A673 (cell line): ENCODE results near the gene CSNK2B.

Source experiments
- CTCF ChIP-seq: fragments of 300-800, 200-600 bp; sonication (generic); conservative IDR thresholded peaks from 2 replicates; pipeline ENCODE4 v1.5.1; 2017; ENCODE audit warnings: low read depth, mild to moderate bottlenecking, antibody characterized with exemption, low read length, moderate library complexity, mixed read lengths
- EZH2 ChIP-seq: fragments of 200-600 bp; sonication (generic); IDR thresholded peaks from 2 replicates; pipeline ENCODE4 v1.6.1; 2017; ENCODE audit warnings: borderline replicate concordance, low read depth, mild to moderate bottlenecking, mixed read lengths, antibody characterized with exemption, low read length; ENCODE audit not compliant: poor library complexity, severe bottlenecking

- no peak for TF ChIP-seq CTCF
- TF ChIP-seq EZH2, result no peak
These were observed 7.7 kb upstream of the CSNK2B start for GRCh38 chr6:31658158-31658688.
